HS-5 (cell line): ENCODE measurements around the gene RNF141.

Source experiments
- DNase-seq: peaks from one replicate; pipeline ENCODE4 v3.0.0-alpha.2; 2012; ENCODE audit warnings: low read depth

The RNF141 gene

DNA sequence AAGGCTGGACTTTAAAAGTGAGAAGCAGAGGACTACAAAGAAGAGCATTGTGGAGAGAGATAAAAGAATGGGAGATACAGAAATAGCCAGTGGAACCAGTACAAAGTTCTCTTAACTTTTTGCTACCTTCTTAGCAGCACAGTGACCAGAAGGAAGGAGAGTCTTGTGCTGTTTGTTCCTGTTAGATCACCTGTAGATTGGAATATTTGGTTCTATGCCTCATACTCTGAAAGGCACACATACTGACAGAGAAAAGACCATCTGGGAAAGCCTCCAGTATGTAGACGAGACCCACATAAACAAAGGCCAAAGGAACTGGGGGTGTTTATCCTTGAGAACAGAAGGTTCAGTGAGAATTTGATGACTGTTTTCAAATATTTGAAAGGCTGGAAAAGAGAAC, 18.7 kb downstream of the RNF141 start:
- no peak for DNase-seq

DNA sequence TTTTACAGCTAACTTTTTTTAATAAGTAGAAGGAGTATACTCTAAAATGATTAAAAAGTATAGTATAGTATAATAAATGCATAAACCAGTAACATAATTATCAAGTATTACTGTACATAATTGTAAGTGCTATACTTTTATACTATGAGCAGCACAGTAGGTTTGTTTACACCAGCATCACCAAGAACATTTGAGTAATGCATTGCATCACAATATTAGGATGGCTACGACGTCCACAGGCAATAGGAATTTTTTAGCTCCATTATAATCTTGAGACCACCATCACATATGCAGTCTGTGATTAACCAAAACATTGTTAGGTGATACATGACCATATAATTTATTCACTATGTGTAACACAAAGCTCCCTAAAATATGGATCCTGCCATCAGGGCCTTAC, 20.4 kb downstream of the RNF141 start:
- DNase-seq, result no peak

DNA sequence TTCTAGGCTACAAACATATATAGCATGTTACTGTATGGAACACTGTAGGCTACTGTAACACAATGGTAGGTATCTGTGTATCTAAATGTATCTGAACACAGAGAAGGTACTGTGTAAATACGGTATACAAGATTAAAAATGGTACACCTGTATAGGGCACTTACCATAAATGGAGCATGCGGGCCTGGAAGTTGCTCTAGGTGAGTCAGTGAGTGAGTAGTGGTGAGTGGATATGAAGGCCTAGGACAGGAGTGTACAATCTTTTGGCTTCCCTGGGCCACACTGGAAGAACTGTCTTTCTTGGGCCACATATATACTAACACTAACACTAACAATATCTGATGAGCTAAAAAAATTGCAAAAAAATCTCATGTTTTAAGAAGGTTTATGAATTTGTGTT, 21.4 kb downstream of the RNF141 start:
- no peak for DNase-seq

- no peak for DNase-seq
Measured at GRCh38 chr11:10518891-10519290, 22.1 kb downstream of the RNF141 start.

DNA sequence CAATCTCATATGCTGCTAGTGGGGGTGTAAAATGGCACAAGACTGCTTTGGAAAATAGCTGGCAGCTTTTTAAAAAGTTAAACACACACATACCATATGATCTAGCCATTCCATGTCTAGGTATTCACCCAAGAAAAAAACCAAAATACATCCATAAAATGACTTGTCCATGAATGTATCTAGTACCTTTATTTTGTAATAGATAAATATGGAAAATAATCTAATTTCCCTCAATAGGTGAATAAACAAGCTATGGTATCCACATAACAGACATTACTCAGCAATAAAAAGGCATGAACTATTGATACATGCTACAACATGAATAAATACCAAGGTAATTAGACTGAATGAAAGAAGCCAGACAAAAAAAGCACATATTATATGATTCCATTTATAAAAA, 22.9 kb downstream of the RNF141 start:
- DNase-seq, result no peak

DNA sequence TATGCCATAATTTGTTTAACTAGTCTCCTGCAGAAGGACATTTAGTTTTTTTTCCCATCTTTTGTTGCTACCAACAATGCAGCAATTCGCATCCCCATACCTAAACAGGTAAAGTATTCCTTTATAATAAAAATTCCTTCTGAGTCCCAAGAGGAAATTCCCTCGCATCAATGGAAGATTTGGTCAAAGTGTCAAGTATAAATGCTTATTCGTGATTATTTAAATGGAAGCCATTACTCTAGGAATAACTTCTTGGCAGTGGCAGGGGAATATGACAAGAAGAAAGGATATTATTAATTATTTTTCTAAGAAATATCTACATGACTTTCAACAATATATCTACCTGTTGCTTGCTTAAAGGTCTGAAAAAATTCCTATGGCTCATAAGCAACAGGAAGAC, 25.6 kb downstream of the RNF141 start:
- DNase-seq, result no peak

DNA sequence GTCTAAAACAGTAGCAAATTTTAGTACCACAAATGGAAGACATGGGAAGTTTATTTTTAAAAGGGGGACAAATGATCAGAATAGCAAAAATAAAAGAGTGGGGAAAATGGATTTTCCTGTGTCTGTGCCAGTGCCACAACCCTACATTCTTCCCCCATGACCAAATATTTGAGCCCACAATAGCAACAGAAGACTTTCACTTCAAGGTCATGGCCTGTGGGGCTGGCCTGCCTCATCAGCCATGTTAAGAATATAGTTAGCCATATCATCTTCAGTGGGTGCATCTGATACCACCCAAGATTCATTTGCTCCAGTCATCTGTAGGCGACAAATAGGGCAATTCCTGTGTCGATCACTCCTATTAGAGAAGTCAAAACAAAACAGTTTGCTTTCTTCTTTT, 26.3 kb downstream of the RNF141 start:
- DNase-seq, result no peak

DNA sequence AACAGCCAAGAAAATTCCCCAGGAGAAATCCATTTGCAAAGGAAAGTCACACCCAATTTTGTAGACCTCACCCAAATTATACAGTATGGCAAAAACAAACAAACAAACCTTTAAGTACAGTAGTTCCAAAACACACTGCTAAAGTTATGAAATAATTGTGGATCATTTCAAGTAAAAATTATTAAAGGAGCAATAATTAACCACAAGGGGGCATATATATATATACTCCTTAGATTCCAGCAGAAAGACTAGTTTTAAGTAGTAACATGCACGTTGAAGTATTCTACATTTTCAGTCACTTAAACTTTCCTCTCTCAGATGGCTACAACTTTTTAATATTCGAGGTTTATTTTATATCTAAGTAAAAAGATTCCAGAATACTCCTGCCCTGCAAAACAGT, 26.8 kb downstream of the RNF141 start:
- no peak for DNase-seq

- no peak for DNase-seq
Measured at GRCh38 chr11:10511181-10511621, 29.8 kb downstream of the RNF141 start.

GRCh38 chr11:10506008-10506370, 35.0 kb downstream of the RNF141 start:
- DNase-seq, result no peak

DNA sequence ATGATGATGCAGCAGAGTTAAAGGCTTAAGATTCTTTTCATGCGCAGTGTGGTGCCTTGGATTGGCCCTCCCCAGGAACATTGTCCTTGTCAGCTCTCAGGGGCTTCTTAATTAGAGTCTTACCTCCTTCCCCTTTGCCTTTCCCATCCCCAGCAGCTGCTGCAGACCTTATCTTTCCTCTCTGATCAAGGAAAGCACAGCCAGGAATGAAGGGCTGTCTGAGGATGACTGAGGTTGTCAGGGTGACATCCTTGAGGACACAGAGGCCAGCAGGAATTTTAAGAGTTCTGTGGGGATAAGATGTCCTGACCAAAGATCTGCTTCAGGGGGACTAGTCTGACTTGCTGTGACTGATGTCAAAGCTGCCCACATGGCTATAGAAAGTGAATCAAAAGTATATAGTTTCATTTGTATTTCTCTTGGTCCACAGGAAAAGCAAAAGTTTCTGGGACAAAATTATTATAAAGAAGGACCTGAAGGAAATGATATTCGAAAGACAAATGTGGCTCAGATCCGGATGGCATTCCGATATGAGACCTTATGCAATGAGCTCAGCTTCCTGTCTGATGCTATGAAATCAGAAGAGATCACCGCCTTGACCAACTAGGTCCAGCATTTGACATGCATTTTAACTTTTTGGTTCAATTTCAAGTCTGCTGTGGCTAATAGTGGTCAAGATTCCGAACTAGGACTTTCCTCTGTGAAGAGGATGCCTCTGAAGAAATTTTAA, 35.5 kb downstream of the RNF141 start:
- DNase-seq, result no peak

- no peak for DNase-seq
Measured at GRCh38 chr11:10504490-10504889, 36.5 kb downstream of the RNF141 start.

DNA sequence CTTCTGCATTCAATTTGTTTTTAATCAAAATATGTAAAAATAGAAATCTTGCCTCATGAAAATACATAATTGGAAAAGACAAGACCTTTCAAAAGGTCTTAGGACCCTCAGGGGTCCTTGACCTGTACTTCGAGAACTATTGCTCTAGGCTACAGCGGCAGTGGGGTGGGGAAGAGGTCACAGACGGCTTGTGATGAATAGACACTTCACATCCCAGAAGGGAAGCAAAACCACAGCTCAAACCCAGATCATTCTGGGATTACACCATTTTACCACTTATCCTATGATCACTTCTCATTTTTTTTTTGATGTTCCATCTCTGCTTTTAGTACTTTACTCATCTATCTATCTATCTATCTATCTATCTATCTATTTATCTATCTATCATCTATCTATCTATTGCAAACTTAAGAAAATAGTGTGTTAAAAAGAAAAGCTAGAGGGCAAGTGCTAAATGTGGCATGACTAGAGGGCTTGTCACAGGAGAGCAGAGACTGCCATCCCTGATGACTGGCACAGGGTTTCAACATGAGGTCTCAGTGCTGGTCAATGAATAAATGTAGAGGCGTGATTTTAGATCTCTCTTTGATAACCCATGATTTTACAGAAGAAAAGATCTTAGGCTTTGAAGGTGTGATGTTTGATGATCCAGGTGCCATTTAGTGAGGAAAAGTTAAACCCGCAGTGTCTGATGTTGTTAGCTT, 37.1 kb downstream of the RNF141 start:
- no peak for DNase-seq

- no peak for DNase-seq
Measured at GRCh38 chr11:10503221-10503620, 37.8 kb downstream of the RNF141 start.

DNA sequence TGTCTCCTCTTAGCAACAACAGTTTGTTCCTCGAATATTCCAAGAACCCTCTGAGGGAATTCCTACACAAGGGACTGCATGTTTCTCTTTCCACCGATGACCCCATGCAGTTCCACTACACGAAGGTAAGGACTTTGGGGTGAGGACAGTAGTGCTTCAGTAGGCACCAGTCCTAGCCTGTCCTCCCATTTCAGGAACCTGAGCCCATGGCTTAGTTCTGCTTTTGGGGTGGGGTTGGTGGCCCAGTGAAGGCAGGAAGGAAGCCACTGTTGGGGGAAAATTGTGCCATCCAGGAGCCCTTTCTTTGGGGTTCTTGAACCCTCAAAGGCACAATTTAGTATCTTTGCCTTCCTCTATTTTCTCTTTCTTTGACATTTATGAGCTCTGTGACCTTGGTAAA, 38.2 kb downstream of the RNF141 start:
- no peak for DNase-seq

DNA sequence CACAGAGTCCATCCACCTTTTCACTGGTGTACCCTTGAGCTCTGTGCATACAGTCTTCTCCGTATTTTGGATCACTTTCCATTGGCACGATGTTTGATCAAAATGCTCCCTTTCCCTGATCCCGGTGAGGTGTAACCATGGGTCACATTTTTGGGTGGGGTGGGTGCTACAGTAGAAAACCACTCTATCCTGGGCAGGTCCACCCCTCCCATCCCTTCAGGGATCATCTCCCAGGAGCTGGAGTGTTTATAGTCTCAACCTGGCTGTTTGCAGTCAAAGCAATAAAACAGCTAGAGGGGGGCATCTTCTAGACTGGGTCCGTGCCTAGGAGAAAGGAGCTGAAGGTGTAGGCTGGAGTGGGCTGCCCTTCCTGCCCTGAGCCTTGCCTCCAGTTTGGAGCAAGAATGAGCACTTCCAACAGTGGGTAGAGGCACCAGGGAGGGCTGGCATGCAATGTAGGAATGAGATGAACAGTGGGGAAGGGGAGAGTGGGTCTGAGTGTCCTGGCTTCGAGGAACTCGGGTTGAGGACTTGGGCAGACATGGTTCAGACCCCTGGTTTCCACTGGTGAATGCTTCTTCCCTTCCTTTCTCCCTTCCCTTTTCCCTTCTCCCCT, 38.8 kb downstream of the RNF141 start:
- DNase-seq, result no peak

- no peak for DNase-seq
Measured at GRCh38 chr11:10500757-10501684, 40.0 kb downstream of the RNF141 start.

DNA sequence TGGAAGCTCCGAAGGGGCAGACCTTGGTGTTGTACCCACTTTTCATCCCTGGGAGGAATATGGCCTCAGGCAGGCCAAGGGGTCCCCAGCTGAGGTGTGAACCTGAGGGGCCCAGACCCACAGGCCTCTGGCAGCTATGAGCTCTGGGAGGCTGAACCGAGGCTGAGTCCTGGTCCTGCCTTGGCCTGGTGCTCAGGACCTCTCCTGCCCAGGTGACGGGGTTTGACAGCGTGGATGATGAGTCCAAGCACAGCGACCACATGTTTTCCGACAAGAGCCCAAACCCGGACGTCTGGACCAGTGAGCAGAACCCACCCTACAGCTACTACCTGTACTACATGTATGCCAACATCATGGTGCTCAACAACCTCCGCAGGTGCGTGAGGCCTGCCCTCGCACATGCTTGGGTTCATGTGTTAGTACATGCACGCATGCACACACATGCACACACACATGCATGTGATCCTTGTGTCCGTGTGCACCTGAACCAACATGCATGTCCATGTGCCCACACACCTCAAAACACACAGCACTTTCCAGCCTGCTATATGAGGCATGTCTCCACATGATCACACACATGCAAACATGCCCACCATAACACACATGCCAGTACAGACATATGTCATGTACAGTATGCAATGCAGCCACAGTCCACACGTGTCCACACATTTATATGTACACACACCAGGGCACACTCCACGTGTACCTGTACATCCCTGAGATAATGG, 40.9 kb downstream of the RNF141 start:
- DNase-seq, result no peak

DNA sequence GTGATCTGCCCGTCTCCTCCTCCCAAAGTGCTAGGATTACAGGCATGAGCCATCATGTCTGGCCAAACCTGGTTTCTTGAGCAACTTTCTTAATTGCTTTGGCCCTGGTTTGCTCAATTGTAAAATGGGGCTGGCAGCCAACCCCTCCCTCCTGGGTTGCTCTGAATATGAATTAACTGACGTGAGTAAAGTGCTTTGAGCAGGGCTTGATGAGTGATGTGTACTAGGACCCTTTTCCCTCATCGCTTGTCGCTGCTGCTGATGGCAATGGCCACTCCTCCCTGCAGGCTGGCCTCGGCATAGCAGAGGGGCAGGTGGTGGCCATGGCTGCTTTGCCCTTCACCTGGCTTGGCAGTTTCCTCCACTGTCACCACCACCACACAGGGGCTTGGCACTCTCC, 41.5 kb downstream of the RNF141 start:
- DNase-seq, result no peak

GRCh38 chr11:10498426-10499250, 42.3 kb downstream of the RNF141 start:
- DNase-seq, result no peak

DNA sequence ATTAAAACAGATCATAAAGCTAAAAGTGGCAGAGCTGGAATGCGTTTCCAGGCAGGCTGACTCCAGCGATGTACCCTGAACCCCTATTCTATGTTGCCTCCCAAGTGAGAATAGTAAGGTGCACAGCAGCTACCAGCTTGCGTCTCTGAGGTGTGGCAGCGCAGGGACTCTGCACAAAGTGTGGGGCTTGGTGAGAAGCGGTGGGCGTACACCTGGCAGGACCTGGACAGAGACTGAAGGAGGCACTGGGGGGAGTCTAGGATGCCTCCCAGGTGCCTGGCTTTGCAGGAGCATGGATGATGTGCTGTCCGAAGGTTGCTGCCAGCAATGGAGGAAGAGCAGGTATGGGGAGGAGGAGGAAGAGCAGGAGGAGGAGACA, 43.0 kb downstream of the RNF141 start:
- DNase-seq, result no peak
